UCSD-AML1 (cell line): ENCODE results near the gene PYDC1.
"Not testable (repeated sequence)": the region's sequence is repeated elsewhere in the genome, so short reads cannot be mapped to it uniquely, and the experiment has no call there.

Experiments
- DNase-seq: peaks from one replicate; lab custom pipeline; 2025; ENCODE audit not compliant: unreplicated experiment; lab: John Stamatoyannopoulos, UW

PYDC1 gene

GRCh38 chr16:31181102-31181830 lies 35.7 kb downstream of the PYDC1 start:
- DNase-seq: peak; percentile 42

DNA sequence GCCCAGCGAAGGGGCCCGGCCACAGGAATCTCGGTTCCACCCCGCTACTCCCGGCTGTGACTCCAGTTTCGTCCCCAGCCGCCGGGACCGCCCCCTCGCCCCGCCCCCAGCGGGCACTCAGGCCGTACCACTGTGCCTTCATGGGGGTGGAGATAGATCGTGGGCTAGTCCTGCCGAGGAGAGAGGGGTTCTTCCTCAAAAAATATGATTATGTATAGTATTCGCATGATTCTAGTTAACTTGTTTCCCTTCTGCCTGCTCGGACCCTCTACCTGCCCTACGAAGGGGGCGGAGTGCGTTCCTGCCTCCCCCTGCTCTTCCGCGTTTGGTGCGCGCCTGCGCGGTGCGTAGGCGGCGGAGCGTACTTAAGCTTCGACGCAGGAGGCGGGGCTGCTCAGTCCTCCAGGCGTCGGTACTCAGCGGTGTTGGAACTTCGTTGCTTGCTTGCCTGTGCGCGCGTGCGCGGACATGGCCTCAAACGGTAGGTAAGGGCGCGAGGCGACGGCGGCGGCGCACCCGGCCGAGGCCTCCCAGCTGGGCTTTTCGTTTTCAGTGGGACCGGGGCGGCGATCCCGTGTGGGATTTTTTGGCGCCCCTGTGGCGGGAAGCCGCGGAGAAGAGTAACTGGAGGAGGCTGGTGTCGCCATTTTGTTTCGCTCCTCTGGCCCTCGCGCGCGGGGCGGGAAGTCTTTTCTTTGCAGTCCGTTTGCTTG lies 37.0 kb downstream of the PYDC1 start, which contains the start of gene FUS:
Gene FUS (plus strand): TSS at position 393 of the 713 bp plus-strand sequence. CDS start 76 bp downstream, at position 469.
- peak; percentile 91 for DNase-seq

DNA sequence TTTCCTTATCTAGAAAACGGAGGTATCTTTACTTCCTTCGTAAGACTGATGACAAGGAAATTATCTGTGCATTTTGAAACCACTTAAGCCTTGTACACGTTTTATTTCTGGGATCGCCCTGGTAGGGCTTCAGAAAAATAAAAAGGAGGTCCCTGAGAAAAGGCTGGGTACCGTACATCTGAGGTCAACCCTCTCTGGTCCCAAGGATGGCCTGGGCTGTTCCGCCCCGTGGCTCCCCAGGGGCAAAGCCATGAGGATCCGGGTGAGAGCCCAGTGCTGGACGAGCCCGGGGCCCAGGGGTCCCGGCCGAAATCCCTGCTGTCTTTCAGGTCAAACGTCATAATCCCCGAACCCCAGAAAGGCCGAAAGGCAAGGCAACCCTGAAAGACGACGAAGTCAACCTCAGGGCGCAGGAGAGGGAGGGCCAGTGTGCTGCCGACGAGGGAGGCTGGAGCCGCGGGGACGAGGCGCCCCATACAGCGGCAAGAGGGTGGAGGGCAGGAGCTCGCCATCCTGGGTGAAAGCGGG lies 37.7 kb downstream of the PYDC1 start:
- DNase-seq: no peak

DNA sequence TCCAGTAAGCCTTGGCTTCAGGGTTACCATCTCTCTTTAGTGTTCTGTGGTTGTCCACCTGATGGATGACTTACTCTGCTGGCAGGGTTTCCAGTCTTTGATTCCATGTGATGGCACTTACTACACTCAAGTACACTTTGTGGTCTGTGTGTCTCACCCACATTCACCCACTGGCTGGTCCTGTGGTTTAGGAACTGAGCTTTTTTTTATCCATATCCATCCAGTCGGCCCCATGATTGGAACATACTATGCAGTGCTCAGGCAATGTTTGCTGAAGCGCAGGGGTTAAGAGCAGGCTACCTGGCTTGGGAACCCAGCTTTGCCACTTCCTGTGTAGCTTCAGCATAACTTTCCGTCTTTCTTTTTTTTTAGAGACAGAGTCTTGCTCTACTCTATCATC lies 39.8 kb downstream of the PYDC1 start:
- DNase-seq: no peak

- not testable (repeated sequence) for DNase-seq
Observed at GRCh38 chr16:31170048-31170447, 46.9 kb downstream of the PYDC1 start.

- no peak for DNase-seq
Observed at GRCh38 chr16:31168848-31169247, 48.1 kb downstream of the PYDC1 start.

DNA sequence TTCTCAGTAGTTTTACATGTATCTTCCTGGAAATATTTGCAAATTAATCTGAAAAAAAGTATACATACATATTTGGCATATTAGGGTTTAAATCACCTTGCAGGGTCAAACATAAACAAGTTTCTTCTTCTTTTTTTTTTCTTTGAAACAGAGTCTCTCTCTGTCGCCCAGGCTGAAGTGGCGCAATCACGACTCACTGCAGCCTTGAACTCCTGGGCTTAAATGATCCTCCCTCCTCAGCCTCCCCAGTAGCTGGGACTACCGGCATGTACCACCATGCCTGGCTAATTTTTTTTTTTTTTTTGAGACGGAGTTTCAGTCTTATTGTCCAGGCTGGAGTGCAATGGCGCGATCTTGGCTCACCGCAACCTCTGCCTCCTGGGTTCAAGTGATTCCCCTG lies 49.6 kb downstream of the PYDC1 start:
- DNase-seq: no peak
